Jurkat, Clone E6-1 (cell line): ENCODE data around the gene ASPSCR1. TPM values are rescaled to one million over a fixed set of nuclear protein-coding genes. Genes with fewer than 3 reads are reported as not detected.

Experiments used
- DNase-seq: peaks from one replicate; pipeline ENCODE4 v3.0.0-alpha.2; 2011; ENCODE audit warnings: low read depth, low spot score
- H3K4me3 ChIP-seq: 2 replicates; pipeline ENCODE4 v1.5.1; 2011; ENCODE audit warnings: mild to moderate bottlenecking, low read length, control low read depth, moderate library complexity
- polyA plus RNA-seq: library from polyadenylated mRNA; unstranded; fragments of >200 nt; gene quantifications from one replicate; pipeline ENCODE4 v1.2.1, GENCODE V29; 2012; ENCODE audit warnings: missing spikeins; ENCODE audit not compliant: insufficient read length, insufficient read depth

Gene ASPSCR1
- 33.3 TPM for polyA plus RNA-seq

- peak; percentile 81 for DNase-seq
- H3K4me3 ChIP-seq: peak within 1 kb of the TSS; percentile 73
Measured at GRCh38 chr17:81977211-81977808, at the start of gene ASPSCR1. Gene ASPSCR1 (plus strand): TSS chr17:81977629. CDS start chr17:81977647, 18 bp downstream.

- H3K4me3 ChIP-seq: peak within 1 kb of the TSS; percentile 71
- peak; percentile 83 for DNase-seq
Measured at GRCh38 chr17:81927653-81928543, 49.5 kb upstream of the ASPSCR1 start, which contains the start of gene MAFG. Gene MAFG (minus strand): TSS chr17:81927735. CDS start chr17:81923185, 4,550 bp downstream.

GRCh38 chr17:81928544-81929252, 48.7 kb upstream of the ASPSCR1 start:
- H3K4me3 ChIP-seq: peak overlapping the region; percentile 66
- DNase-seq: no peak

- H3K4me3 ChIP-seq: no peak overlapping the region
- no peak for DNase-seq
Measured at GRCh38 chr17:81929253-81930141, 47.9 kb upstream of the ASPSCR1 start.

- H3K4me3 ChIP-seq: no peak overlapping the region
- no peak for DNase-seq
Measured at GRCh38 chr17:81930142-81931125, 47.0 kb upstream of the ASPSCR1 start.

- H3K4me3 ChIP-seq: no peak overlapping the region
- no peak for DNase-seq
Measured at GRCh38 chr17:81931189-81931556, 46.3 kb upstream of the ASPSCR1 start.

GRCh38 chr17:81931557-81932332, 45.7 kb upstream of the ASPSCR1 start:
- no peak overlapping the region for H3K4me3 ChIP-seq
- no peak for DNase-seq

- DNase-seq: no peak
- no peak overlapping the region for H3K4me3 ChIP-seq
Measured at GRCh38 chr17:81932333-81932983, 45.0 kb upstream of the ASPSCR1 start.

GRCh38 chr17:81933178-81933699, 44.2 kb upstream of the ASPSCR1 start:
- no peak for DNase-seq
- no peak overlapping the region for H3K4me3 ChIP-seq

GRCh38 chr17:81934098-81934757, 43.2 kb upstream of the ASPSCR1 start:
- no peak for DNase-seq
- H3K4me3 ChIP-seq: no peak overlapping the region

GRCh38 chr17:81934850-81935708, 42.4 kb upstream of the ASPSCR1 start:
- no peak for DNase-seq
- H3K4me3 ChIP-seq: no peak overlapping the region

- H3K4me3 ChIP-seq: no peak overlapping the region
- DNase-seq: no peak
Measured at GRCh38 chr17:81935709-81936084, 41.7 kb upstream of the ASPSCR1 start.

- no peak for DNase-seq
- no peak overlapping the region for H3K4me3 ChIP-seq
Measured at GRCh38 chr17:81939218-81939617, 38.2 kb upstream of the ASPSCR1 start.

GRCh38 chr17:81939881-81940385, 37.5 kb upstream of the ASPSCR1 start:
- DNase-seq: no peak
- no peak overlapping the region for H3K4me3 ChIP-seq
